PC-3 (cell line): Measurements from ENCODE around the gene SP140. TPM values are rescaled to one million over a fixed set of nuclear protein-coding genes. Genes with fewer than 3 reads are reported as not detected.

Source experiments
- ATAC-seq: fragments of 200-7000 bp; cut with Tn5 transposase; 2 replicates; pipeline ENCODE4 v1.9.1; 2020; ENCODE audit warnings: mild to moderate bottlenecking, moderate library complexity
- BruUV-seq: library from RNA; stranded (reverse); fragments of 400-500 nt; replicated peaks from 2 replicates; lab custom pipeline; 2021; lab: Mats Ljungman, UMichigan
- CTCF ChIA-PET: fragments of 300-600 bp; sonication (Branson Sonifier 250); formaldehyde crosslinking; loops from one replicate; lab custom pipeline; 2022; ENCODE audit warnings: antibody characterized with exemption; lab: Charles Lee
- POLR2A ChIA-PET: fragments of 300-600 bp; sonication (Branson Sonifier 250); formaldehyde crosslinking; loops from one replicate; lab custom pipeline; 2022; ENCODE audit warnings: antibody characterized with exemption; ENCODE audit not compliant: unreplicated experiment; lab: Charles Lee
- DNase-seq: peaks from one replicate; pipeline ENCODE4 v3.0.0-alpha.2; 2015
- H2AFZ ChIP-seq: fragments of 300-600 bp; sonication (generic); 2 replicates; pipeline ENCODE4 v1.6.0; 2016; ENCODE audit warnings: antibody characterized with exemption, low read length
- H3F3A ChIP-seq: fragments of 300-600 bp; sonication (generic); one replicate; pipeline ENCODE4 v1.6.0; 2017; ENCODE audit warnings: antibody characterized with exemption, low read length, control low read depth, mild to moderate bottlenecking; ENCODE audit not compliant: unreplicated experiment
- H3K27ac ChIP-seq: fragments of 300-600 bp; sonication (generic); 2 replicates; pipeline ENCODE4 v1.5.1; 2016; ENCODE audit warnings: mild to moderate bottlenecking, low read length
- H3K27me3 ChIP-seq: fragments of 300-600 bp; sonication (generic); 2 replicates; pipeline ENCODE4 v1.6.1; 2016; ENCODE audit warnings: low read length, mixed read lengths
- H3K36me3 ChIP-seq: fragments of 300-600 bp; sonication (generic); 2 replicates; pipeline ENCODE4 v1.6.1; 2016; ENCODE audit warnings: low read depth, mixed run types, low read length, mixed read lengths
- H3K4me1 ChIP-seq: fragments of 300-600 bp; sonication (generic); 2 replicates; pipeline ENCODE4 v1.5.1; 2016; ENCODE audit warnings: low read length; ENCODE audit not compliant: insufficient read depth
- H3K4me2 ChIP-seq: fragments of 300-600 bp; sonication (generic); 2 replicates; pipeline ENCODE4 v1.6.0; 2016; ENCODE audit warnings: low read length
- H3K4me3 ChIP-seq: fragments of 300-600 bp; sonication (generic); 2 replicates; pipeline ENCODE4 v1.5.1; 2016; ENCODE audit warnings: mild to moderate bottlenecking, low read length, mixed read lengths
- H3K79me2 ChIP-seq: fragments of 300-600 bp; sonication (generic); 2 replicates; pipeline ENCODE4 v1.6.1; 2017; ENCODE audit warnings: low read length, mixed read lengths
- H3K9ac ChIP-seq: fragments of 300-600 bp; sonication (generic); 2 replicates; pipeline ENCODE4 v1.6.0; 2016; ENCODE audit warnings: mild to moderate bottlenecking, low read length
- H3K9me2 ChIP-seq: fragments of 300-600 bp; sonication (generic); replicated peaks from 2 replicates; pipeline ENCODE4 v1.6.1; 2016; ENCODE audit warnings: mixed run types, low read length, mixed read lengths
- H3K9me3 ChIP-seq: fragments of 300-600 bp; sonication (generic); 2 replicates; pipeline ENCODE4 v1.6.1; 2016; ENCODE audit warnings: low read length, mixed read lengths
- H4K20me1 ChIP-seq: fragments of 300-600 bp; sonication (generic); 2 replicates; pipeline ENCODE4 v1.6.1; 2016; ENCODE audit warnings: low read length, mixed read lengths
- EZH2 ChIP-seq: fragments of 300-600 bp; sonication (generic); IDR thresholded peaks from one replicate; pipeline ENCODE4 v1.6.1; 2017; ENCODE audit warnings: antibody characterized with exemption, mild to moderate bottlenecking, low read length; ENCODE audit not compliant: unreplicated experiment
- EZH2phosphoT487 ChIP-seq: fragments of 300-600 bp; sonication (generic); IDR thresholded peaks from 2 replicates; pipeline ENCODE4 v1.6.1; 2018; ENCODE audit warnings: mild to moderate bottlenecking, antibody characterized with exemption, low read length, borderline replicate concordance
- intact Hi-C: fragments of 100-400 bp; cut with micrococcal nuclease; formaldehyde crosslinking; loops from 2 replicates; pipeline ENCODE4 v1.9.0; 2023
- total RNA-seq: library from RNA; depleted of rRNA; stranded (reverse); fragments of >200 nt; gene quantifications from 2 replicates; pipeline ENCODE4 v1.2.3, GENCODE V29; 2014
- TF ChIP-seq, protein P1 (sequence below): fragments of 300-600 bp; sonication (generic); conservative IDR thresholded peaks from 2 replicates; pipeline ENCODE4 v1.5.1; 2017; ENCODE audit warnings: antibody characterized with exemption, low read depth, mild to moderate bottlenecking, low read length

SP140 gene
- total RNA-seq, 1 experiment from 2014 or later, result not detected

DNA sequence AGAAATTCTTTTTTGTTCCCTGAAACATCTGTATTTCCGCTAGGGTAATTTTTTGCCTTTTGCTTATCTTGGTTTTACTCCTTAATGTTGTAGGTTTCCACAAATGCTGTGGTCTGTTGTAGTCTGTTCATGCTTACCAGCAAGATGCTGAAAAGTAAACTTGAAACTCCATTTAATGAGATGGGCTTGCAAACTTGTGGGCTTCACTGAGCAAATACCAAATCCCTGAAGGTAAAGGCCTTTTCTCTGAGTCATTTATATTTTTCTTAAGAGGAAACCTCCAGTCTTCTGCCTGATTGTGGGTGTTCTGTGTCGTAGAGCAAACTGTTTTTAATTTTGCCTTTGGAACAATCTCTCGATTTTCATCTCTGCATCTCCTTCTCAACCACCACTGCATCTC lies 9.3 kb downstream of the SP140 start:
- intact Hi-C loops, result loop anchor here (5.0 kb wide), 1 partner anchor 182 kb away; the partner anchor contains the start of gene SP100
- no peaks in the 10 kb centered on the region; the same call in 1 of the 2 replicates for H3K36me3 ChIP-seq
- peaks cover 11% of the 10 kb centered on the region for H3K9me3 ChIP-seq
- no peak overlapping the region for H3K4me3 ChIP-seq
- H3K4me2 ChIP-seq, result no peak overlapping the region
- CTCF ChIA-PET, result no interaction called here
- H3K4me1 ChIP-seq, result peaks cover 13% of the 10 kb centered on the region
- H3K9ac ChIP-seq, result no peak overlapping the region
- TF ChIP-seq, protein P1, sequence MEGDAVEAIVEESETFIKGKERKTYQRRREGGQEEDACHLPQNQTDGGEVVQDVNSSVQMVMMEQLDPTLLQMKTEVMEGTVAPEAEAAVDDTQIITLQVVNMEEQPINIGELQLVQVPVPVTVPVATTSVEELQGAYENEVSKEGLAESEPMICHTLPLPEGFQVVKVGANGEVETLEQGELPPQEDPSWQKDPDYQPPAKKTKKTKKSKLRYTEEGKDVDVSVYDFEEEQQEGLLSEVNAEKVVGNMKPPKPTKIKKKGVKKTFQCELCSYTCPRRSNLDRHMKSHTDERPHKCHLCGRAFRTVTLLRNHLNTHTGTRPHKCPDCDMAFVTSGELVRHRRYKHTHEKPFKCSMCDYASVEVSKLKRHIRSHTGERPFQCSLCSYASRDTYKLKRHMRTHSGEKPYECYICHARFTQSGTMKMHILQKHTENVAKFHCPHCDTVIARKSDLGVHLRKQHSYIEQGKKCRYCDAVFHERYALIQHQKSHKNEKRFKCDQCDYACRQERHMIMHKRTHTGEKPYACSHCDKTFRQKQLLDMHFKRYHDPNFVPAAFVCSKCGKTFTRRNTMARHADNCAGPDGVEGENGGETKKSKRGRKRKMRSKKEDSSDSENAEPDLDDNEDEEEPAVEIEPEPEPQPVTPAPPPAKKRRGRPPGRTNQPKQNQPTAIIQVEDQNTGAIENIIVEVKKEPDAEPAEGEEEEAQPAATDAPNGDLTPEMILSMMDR, result no peak
- TF ChIP-seq EZH2 (no peak), EZH2phosphoT487 (no peak)
- no TSS peak for BruUV-seq
- H3F3A ChIP-seq, result no peaks in the 10 kb centered on the region
- ATAC-seq (peak; percentile 77), DNase-seq (peak; percentile 48)
- H3K79me2 ChIP-seq, result no peaks in the 10 kb centered on the region
- H3K9me2 ChIP-seq, result no peaks in the 10 kb centered on the region
- no peak overlapping the region for H3K27ac ChIP-seq
- H4K20me1 ChIP-seq, result no peaks in the 10 kb centered on the region
- H2AFZ ChIP-seq, result no peak overlapping the region
- H3K27me3 ChIP-seq, result no peaks in the 10 kb centered on the region
- POLR2A ChIA-PET, result no interaction called here

DNA sequence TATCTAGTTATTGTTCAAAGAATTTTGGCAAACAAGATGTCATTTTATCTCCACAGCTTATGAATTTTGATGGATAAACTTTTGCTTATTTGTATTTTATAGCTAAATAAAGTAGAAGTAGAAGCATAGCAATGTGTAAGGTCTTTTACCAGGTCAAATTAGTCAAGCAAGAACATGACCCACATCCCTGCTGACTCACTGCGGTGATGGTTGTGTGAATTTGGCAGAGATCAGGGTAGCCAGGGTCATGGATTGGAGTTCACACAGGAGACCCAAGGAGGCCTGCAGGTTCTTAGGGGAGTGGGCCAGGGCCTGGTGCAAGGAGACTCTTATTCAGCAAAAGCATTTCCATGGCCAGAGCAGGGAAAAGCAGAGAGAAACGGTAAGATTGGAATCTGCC lies 18.7 kb downstream of the SP140 start:
- H3K79me2 ChIP-seq, result no peaks in the 10 kb centered on the region
- H3K27me3 ChIP-seq, result 0 out of 2 replicates have a peak, but pooled peaks cover 3% of the 10 kb centered on the region
- H3K4me2 ChIP-seq, result no peak overlapping the region
- BruUV-seq, result no TSS peak
- DNase-seq, result peak; percentile 25
- no peaks in the 10 kb centered on the region for H3F3A ChIP-seq
- ChIA-PET CTCF (no interaction called here), POLR2A (no interaction called here)
- H3K27ac ChIP-seq, result no peak overlapping the region
- no peaks in the 10 kb centered on the region for H3K9me3 ChIP-seq
- H3K9ac ChIP-seq, result no peak overlapping the region
- H2AFZ ChIP-seq, result no peak overlapping the region
- TF ChIP-seq, protein P1, result no peak
- no peak for TF ChIP-seq EZH2
- no peak for TF ChIP-seq EZH2phosphoT487
- no peaks in the 10 kb centered on the region for H3K36me3 ChIP-seq
- no peaks in the 10 kb centered on the region for H3K4me1 ChIP-seq
- no peaks in the 10 kb centered on the region for H4K20me1 ChIP-seq
- intact Hi-C loops, result no loop called here
- ATAC-seq, result peak; percentile 45; the same call in 1 of the 2 replicates
- no peak overlapping the region for H3K4me3 ChIP-seq
- H3K9me2 ChIP-seq, result no peaks in the 10 kb centered on the region

GRCh38 chr2:230246206-230246605 lies 20.7 kb downstream of the SP140 start:
- H3F3A ChIP-seq, result no peaks in the 10 kb centered on the region
- ATAC-seq (no peak), DNase-seq (no peak)
- H2AFZ ChIP-seq, result no peak overlapping the region
- H3K27ac ChIP-seq, result no peak overlapping the region
- H3K9ac ChIP-seq, result no peak overlapping the region
- no peaks in the 10 kb centered on the region for H3K79me2 ChIP-seq
- no peaks in the 10 kb centered on the region for H4K20me1 ChIP-seq
- TF ChIP-seq EZH2phosphoT487, result no peak
- no peaks in the 10 kb centered on the region for H3K9me2 ChIP-seq
- 0 out of 2 replicates have a peak, but pooled peaks cover 3% of the 10 kb centered on the region for H3K27me3 ChIP-seq
- no TSS peak for BruUV-seq
- H3K4me1 ChIP-seq, result no peaks in the 10 kb centered on the region
- ChIA-PET CTCF (no interaction called here), POLR2A (no interaction called here)
- H3K4me3 ChIP-seq, result no peak overlapping the region
- no peaks in the 10 kb centered on the region for H3K36me3 ChIP-seq
- intact Hi-C loops, result no loop called here
- no peaks in the 10 kb centered on the region for H3K9me3 ChIP-seq
- H3K4me2 ChIP-seq, result no peak overlapping the region
